Activated T-helper 1 cell treated with anti-CD3 and anti-CD28 coated beads, Interleukin-2, amount 50 U/mL, for 16 hours (primary cell): Measurements from ENCODE around the gene CTNNA2.

Source experiments
- DNase-seq, 2 donors: peaks; one replicate each; pipeline ENCODE4 v3.0.0-alpha.2; 2020; ENCODE audit warnings: low read depth in 1 of 2, low spot score in 1 of 2

Gene CTNNA2

GRCh38 chr2:80303909-80304837 is 791.3 kb downstream of the CTNNA2 start, which contains the start of gene LRRTM1:
Gene LRRTM1, minus strand, starts transcription at chr2:80304752. Its CDS starts 933 bp downstream, at chr2:80303819.
- DNase-seq, result no peak

- no peak for DNase-seq
Measured at GRCh38 chr2:80311304-80311703, 798.5 kb downstream of the CTNNA2 start.

GRCh38 chr2:80312282-80312839 is 799.5 kb downstream of the CTNNA2 start:
- no peak for DNase-seq

- DNase-seq, result no peak
Measured at GRCh38 chr2:80322311-80322920, 809.6 kb downstream of the CTNNA2 start.

GRCh38 chr2:80322958-80323357 is 810.1 kb downstream of the CTNNA2 start:
- no peak for DNase-seq

- DNase-seq, result no peak
Measured at GRCh38 chr2:80323610-80324009, 810.8 kb downstream of the CTNNA2 start.

- no peak for DNase-seq
Measured at GRCh38 chr2:80324525-80324924, 811.7 kb downstream of the CTNNA2 start.

GRCh38 chr2:80326214-80326613 is 813.4 kb downstream of the CTNNA2 start:
- DNase-seq, result no peak

DNA sequence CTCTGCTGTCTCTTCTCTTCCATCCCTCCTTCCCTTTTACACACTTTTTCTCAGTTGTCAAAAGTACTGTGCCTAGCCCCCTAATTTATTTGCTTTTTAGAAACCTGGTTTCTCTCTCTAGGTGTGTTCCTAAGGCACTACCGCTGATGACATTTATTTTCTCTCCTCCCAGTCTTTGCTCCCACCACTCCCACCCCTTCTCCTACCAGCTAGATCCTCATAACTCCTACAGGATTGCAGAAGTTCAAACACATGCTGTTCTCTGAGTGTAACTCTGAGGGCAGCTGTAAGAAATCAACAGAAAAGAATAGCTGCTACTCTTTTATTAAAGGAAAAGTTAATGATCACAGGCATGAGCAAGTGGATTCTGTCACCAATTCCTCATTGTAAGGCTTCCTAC is 814.0 kb downstream of the CTNNA2 start:
- DNase-seq, result no peak

DNA sequence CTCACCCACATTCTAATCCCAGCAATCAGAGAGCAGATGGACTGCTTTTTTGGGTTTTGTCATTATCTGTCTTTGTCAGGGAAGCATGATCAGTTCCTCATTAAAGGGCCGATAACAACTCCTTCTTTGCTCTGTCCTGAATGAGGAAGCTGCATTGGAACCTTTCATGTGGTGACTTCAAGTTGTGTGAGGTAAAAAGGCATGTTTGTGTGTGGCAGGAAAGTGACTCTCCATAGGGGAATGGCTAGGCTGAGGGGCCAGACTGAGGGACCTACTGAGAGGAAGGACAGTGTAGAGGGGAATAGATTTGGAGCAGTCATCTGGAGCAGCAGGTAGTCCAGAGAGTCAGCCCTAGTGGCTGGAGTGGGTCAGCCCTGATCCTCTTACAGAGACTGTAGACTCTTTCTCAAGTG is 815.3 kb downstream of the CTNNA2 start:
- DNase-seq, result no peak

GRCh38 chr2:80329491-80329890 is 816.6 kb downstream of the CTNNA2 start:
- no peak for DNase-seq

GRCh38 chr2:80330527-80331450 is 817.9 kb downstream of the CTNNA2 start:
- DNase-seq, result no peak

DNA sequence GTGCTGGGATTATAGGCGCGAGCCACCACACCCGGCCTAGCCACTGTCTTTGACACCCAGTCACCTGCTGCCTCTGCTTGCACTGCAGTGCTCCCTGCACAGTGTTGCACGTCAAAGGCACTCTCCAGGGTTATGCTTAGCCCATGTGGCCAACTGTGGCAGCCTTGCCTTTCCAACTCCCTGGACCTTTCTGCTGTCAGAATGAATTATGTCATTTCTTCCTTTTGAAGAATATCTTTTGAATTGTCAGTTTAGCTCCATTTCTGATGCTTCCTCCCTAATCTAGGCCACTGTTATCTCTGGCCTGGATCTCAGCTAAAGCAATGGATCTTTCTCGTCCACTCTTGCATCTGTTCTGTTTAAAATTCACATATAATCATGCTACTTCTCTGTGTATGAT is 821.0 kb downstream of the CTNNA2 start:
- DNase-seq, result no peak

DNA sequence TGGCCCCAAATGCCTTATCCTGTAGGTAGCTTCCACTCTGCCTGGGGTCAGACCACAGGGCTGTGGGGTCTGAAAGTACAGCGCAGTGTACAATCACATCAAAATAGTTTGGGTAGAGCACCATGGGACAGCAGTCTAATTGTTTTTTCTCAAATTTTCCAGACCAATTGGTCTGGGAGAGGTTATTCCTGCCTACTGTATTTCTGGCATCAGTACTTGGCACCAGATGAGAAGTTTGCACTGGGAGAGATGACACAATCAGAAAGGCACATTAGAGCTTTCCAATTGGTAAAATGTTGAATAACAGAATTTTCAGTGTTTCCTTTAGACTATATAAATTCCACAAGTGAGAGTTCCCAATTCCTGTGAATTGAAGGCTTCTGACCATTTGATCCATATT is 822.6 kb downstream of the CTNNA2 start:
- DNase-seq, result no peak

GRCh38 chr2:80338794-80339193 is 825.9 kb downstream of the CTNNA2 start:
- no peak for DNase-seq

GRCh38 chr2:80340022-80340421 is 827.2 kb downstream of the CTNNA2 start:
- no peak for DNase-seq

GRCh38 chr2:80348078-80348477 is 835.2 kb downstream of the CTNNA2 start:
- no peak for DNase-seq

DNA sequence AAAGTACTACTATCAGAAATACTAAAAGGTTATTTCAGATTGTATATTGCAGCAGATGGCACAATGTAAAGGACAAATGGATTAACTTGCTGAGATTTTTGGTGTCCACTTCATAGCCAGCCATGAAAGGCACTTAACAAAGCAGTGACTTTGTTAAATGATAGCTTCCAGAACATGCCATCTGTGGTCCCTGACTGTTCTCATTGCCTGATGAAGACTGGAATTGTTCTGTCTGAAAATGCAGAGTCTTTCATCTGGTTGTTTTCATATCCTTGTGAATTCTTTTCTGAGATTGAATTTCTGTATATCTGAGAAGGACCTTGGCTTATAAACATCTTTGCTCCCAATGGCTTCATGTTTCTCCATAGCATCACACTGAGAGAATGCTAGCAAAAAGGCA is 836.1 kb downstream of the CTNNA2 start:
- no peak for DNase-seq

- DNase-seq, result no peak
Measured at GRCh38 chr2:80351231-80351630, 838.4 kb downstream of the CTNNA2 start.

DNA sequence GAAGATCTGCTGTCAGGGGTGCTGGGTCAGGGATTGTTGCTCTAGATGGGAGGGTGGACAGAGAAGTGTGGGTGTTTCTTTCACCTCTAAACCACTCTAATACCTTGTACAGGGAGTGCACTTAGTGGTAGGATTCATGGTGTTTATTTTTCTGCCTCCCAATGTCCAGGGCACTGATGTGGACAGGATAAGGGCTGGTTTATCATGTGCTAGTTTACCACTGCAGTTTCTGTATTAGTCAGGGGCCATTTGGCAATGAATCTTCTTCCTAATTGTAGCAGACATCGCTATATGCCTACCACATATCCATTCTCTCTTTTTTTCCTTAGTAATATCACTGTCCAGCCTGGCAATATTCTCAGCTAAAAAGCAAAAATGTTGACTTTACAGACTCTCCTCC is 842.0 kb downstream of the CTNNA2 start:
- DNase-seq, result no peak

GRCh38 chr2:80361904-80362303 is 849.1 kb downstream of the CTNNA2 start:
- DNase-seq, result no peak
